CD4-positive, alpha-beta T cell (primary cell): ENCODE data around the gene ARRDC2. TPM values are rescaled to one million over a fixed set of nuclear protein-coding genes. Genes with fewer than 3 reads are reported as not detected.
A peak's percentile ranks its signal among the peaks of the same experiment; 100 is the strongest.

Source experiments
- ATAC-seq: fragments of 200-7000 bp; cut with Tn5 transposase; one replicate; pipeline ENCODE4 v1.10.0; 2022; ENCODE audit warnings: mild to moderate bottlenecking; ENCODE audit not compliant: poor library complexity
- CTCF ChIA-PET: fragments of 350-600 bp; sonication (Branson Sonifier 250); formaldehyde crosslinking; loops from one replicate; lab custom pipeline; 2021; ENCODE audit warnings: antibody characterized with exemption, inconsistent platforms; lab: Charles Lee
- POLR2A ChIA-PET: fragments of 350-600 bp; sonication (Branson Sonifier 250); formaldehyde crosslinking; loops from one replicate; lab custom pipeline; 2021; ENCODE audit warnings: antibody characterized with exemption, inconsistent platforms; lab: Charles Lee
- DNase-seq, 14 experiments: peaks; one replicate each; pipeline ENCODE4 v3.0.0-alpha.2; 2013 to 2020; ENCODE audit warnings: mixed read lengths in 2 of 14
- H3K27ac ChIP-seq, 2 donors: one replicate each; pipeline versions ENCODE4 v1.5.1 to v1.7.0; 2013; ENCODE audit warnings: low read length in 2 of 2, low read depth in 1 of 2, mild to moderate bottlenecking in 1 of 2
- H3K27me3 ChIP-seq, 2 experiments: 1 replicate in 1 of 2; 2 replicates in 1 of 2; pipeline versions ENCODE4 v1.6.1 to v1.7.0; 2013; ENCODE audit warnings: low read length in 2 of 2, control low read depth in 1 of 2, mild to moderate bottlenecking in 1 of 2, moderate library complexity in 1 of 2; ENCODE audit not compliant: insufficient read depth in 2 of 2, control insufficient read depth in 1 of 2
- H3K36me3 ChIP-seq: one replicate; pipeline ENCODE4 v1.6.1; 2013; ENCODE audit warnings: low read length, control low read depth; ENCODE audit not compliant: insufficient read depth
- H3K4me1 ChIP-seq: one replicate; pipeline ENCODE4 v1.6.1; 2013; ENCODE audit warnings: low read length, control low read depth; ENCODE audit not compliant: insufficient read depth
- H3K4me3 ChIP-seq: one replicate; pipeline ENCODE4 v1.5.1; 2013; ENCODE audit warnings: mild to moderate bottlenecking, low read length, moderate library complexity
- H3K9me3 ChIP-seq, 2 experiments: 1 replicate in 1 of 2; 2 replicates in 1 of 2; pipeline versions ENCODE4 v1.6.1 to v1.7.0; 2013; ENCODE audit warnings: low read length in 2 of 2, mild to moderate bottlenecking in 2 of 2, control low read depth in 1 of 2, moderate library complexity in 1 of 2; ENCODE audit not compliant: control insufficient read depth in 1 of 2, insufficient read depth in 1 of 2
- H3K27ac Mint-ChIP-seq: one replicate; pipeline ENCODE4 v1.8.0; 2020; ENCODE audit warnings: mixed read lengths
- H3K27me3 Mint-ChIP-seq: one replicate; pipeline ENCODE4 v1.8.0; 2021; ENCODE audit warnings: mixed read lengths
- H3K36me3 Mint-ChIP-seq: one replicate; pipeline ENCODE4 v1.8.0; 2021; ENCODE audit warnings: low read depth, mixed read lengths
- H3K4me1 Mint-ChIP-seq: one replicate; pipeline ENCODE4 v1.8.0; 2021; ENCODE audit warnings: low read depth, mixed read lengths
- H3K4me3 Mint-ChIP-seq: one replicate; pipeline ENCODE4 v1.8.0; 2020; ENCODE audit warnings: mild to moderate bottlenecking, mixed read lengths
- H3K9me3 Mint-ChIP-seq: one replicate; pipeline ENCODE4 v1.8.0; 2020; ENCODE audit warnings: mixed read lengths
- intact Hi-C, 2 experiments: fragments of 100-400 bp; cut with DNase I in 1 of 2; cut with micrococcal nuclease in 1 of 2; formaldehyde crosslinking; loops; one replicate each; pipeline versions ENCODE4 v1.15.1 to v1.9.0; 2023 to 2025; cut with DNase I, micrococcal nuclease
- total RNA-seq, 174 experiments: library from RNA in 2 of 174; stranded (reverse) in 2 of 174; gene quantifications; one replicate each; pipeline ENCODE4 v1.2.3 and lab custom pipeline; 2021 to 2026
- TF ChIP-seq, protein P1 (sequence below): fragments of 200-600 bp; IDR thresholded peaks from one replicate; pipeline ENCODE4 v1.8.0; 2022; ENCODE audit warnings: antibody characterized with exemption, mild to moderate bottlenecking

The ARRDC2 gene
- total RNA-seq, 2 experiments from 2014 or later = 325 to 341 TPM

- H3K4me1 ChIP-seq = peaks cover 78% of the 10 kb centered on the region
- ChIA-PET CTCF (interaction anchor here (1.4 kb wide), 2 partner anchors 20 to 82 kb away, joined by 4 read pairs; no protein-coding TSS in a partner anchor), POLR2A (interaction anchor here (1.0 to 1.2 kb wide), 4 partner anchors 9 to 25 kb away, joined by 3 to 8 read pairs (median 5); partner anchors contain the start of gene ARRDC2)
- Mint-ChIP-seq H3K4me3 (no peak overlapping the region), H3K9me3 (no peaks in the 10 kb centered on the region), H3K27me3 (no peaks in the 10 kb centered on the region), H3K4me1 (peaks cover 69% of the 10 kb centered on the region), H3K27ac (peak overlapping the region; percentile 94), H3K36me3 (peaks cover 4% of the 10 kb centered on the region)
- no peaks in the 10 kb centered on the region for H3K27me3 ChIP-seq
- peak in 1 of 14 experiments; percentile 20 for DNase-seq
- H3K9me3 ChIP-seq = no peaks in the 10 kb centered on the region
- TF ChIP-seq, protein P1, sequence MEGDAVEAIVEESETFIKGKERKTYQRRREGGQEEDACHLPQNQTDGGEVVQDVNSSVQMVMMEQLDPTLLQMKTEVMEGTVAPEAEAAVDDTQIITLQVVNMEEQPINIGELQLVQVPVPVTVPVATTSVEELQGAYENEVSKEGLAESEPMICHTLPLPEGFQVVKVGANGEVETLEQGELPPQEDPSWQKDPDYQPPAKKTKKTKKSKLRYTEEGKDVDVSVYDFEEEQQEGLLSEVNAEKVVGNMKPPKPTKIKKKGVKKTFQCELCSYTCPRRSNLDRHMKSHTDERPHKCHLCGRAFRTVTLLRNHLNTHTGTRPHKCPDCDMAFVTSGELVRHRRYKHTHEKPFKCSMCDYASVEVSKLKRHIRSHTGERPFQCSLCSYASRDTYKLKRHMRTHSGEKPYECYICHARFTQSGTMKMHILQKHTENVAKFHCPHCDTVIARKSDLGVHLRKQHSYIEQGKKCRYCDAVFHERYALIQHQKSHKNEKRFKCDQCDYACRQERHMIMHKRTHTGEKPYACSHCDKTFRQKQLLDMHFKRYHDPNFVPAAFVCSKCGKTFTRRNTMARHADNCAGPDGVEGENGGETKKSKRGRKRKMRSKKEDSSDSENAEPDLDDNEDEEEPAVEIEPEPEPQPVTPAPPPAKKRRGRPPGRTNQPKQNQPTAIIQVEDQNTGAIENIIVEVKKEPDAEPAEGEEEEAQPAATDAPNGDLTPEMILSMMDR = no peak
- intact Hi-C loops = no loop called here
- H3K36me3 ChIP-seq = peaks cover 2% of the 10 kb centered on the region
- ATAC-seq = no peak
- no peak overlapping the region for H3K4me3 ChIP-seq
- peak overlapping the region; percentile 58 to 86 for H3K27ac ChIP-seq
Measured at GRCh38 chr19:18020212-18021085, 12.5 kb downstream of the ARRDC2 start.

- CTCF ChIA-PET = interaction anchor here (1.0 to 1.4 kb wide), 3 partner anchors 21 to 83 kb away, joined by 4 read pairs; no protein-coding TSS in a partner anchor
- H3K27me3 ChIP-seq = no peaks in the 10 kb centered on the region
- H3K36me3 Mint-ChIP-seq = no peaks in the 10 kb centered on the region
- peak overlapping the region; percentile 58 to 86 for H3K27ac ChIP-seq
- DNase-seq (peak; percentile 58 to 94 (median 76)), ATAC-seq (peak; percentile 15)
- H3K4me1 Mint-ChIP-seq = peaks cover 69% of the 10 kb centered on the region
- POLR2A ChIA-PET = interaction anchor here (1.0 to 1.1 kb wide), 2 partner anchors 13 to 24 kb away, joined by 6 to 8 read pairs; partner anchors contain the start of gene ARRDC2
- TF ChIP-seq, protein P1 = no peak
- peaks cover 72% of the 10 kb centered on the region for H3K4me1 ChIP-seq
- peak overlapping the region; percentile 78 for H3K4me3 Mint-ChIP-seq
- no peaks in the 10 kb centered on the region for H3K9me3 Mint-ChIP-seq
- H3K36me3 ChIP-seq = no peaks in the 10 kb centered on the region
- H3K9me3 ChIP-seq = no peaks in the 10 kb centered on the region
- peak overlapping the region; percentile 94 for H3K27ac Mint-ChIP-seq
- intact Hi-C loops = no loop called here
- no peaks in the 10 kb centered on the region for H3K27me3 Mint-ChIP-seq
- H3K4me3 ChIP-seq = peak overlapping the region; percentile 12
Measured at GRCh38 chr19:18021121-18021755, 13.3 kb downstream of the ARRDC2 start.

- Mint-ChIP-seq H3K4me1 (peaks cover 57% of the 10 kb centered on the region), H3K36me3 (no peaks in the 10 kb centered on the region), H3K27me3 (no peaks in the 10 kb centered on the region), H3K27ac (peak overlapping the region; percentile 94), H3K4me3 (peak overlapping the region; percentile 79), H3K9me3 (no peaks in the 10 kb centered on the region)
- intact Hi-C loops = loop anchor here in 1 of 2 experiments (1.0 to 2.0 kb wide), 3 partner anchors 9 to 21 kb away; partner anchors contain the start of gene ARRDC2
- Histone ChIP-seq H3K27ac (peak overlapping the region; percentile 85 to 87), H3K4me1 (peaks cover 56% of the 10 kb centered on the region), H3K36me3 (no peaks in the 10 kb centered on the region), H3K27me3 (no peaks in the 10 kb centered on the region), H3K4me3 (no peak overlapping the region), H3K9me3 (no peaks in the 10 kb centered on the region)
- TF ChIP-seq, protein P1 = no peak
- DNase-seq = peak; percentile 49 to 95 (median 79)
- ChIA-PET CTCF (interaction anchor here (0.9 to 1.7 kb wide), 6 partner anchors 13 to 91 kb away, joined by 3 to 13 read pairs (median 4); partner anchors contain the start of genes ARRDC2 and CCDC124), POLR2A (interaction anchor here (0.7 to 3.2 kb wide), 15 partner anchors 8 to 258 kb away, joined by 3 to 35 read pairs (median 5); partner anchors contain the start of genes ARRDC2, CCDC124 and IL12RB1)
- peak; percentile 84 for ATAC-seq
Measured at GRCh38 chr19:18023622-18024251, 15.8 kb downstream of the ARRDC2 start.
